ENCODE measurements around the gene NEDD9. TPM values are rescaled to one million over a fixed set of nuclear protein-coding genes. Genes with fewer than 3 reads are reported as not detected.

Gene NEDD9
- total and polyA plus RNA-seq, 2 of the 13 experiments (the other 11 are each of a cell fraction or from before 2014, with no cell fraction given) = 27.1 to 389 TPM

- TF ChIP-seq CHCHD3 (CRISPR knock-in tag; IDR thresholded peaks at IDR 0.05) = no peak
- TF ChIP-seq ZNF337 (CRISPR knock-in tag; IDR thresholded peaks at IDR 0.05; ENCODE audit: borderline replicate concordance, low read depth) = 0 out of 2 replicates have a peak, but pooled peaks have one; percentile 75
- TF ChIP-seq SETDB1 (CRISPR knock-in tag; IDR thresholded peaks at IDR 0.05; ENCODE audit: borderline replicate concordance) = no peak
- TF ChIP-seq NR1H2 (CRISPR knock-in tag; IDR thresholded peaks at IDR 0.05; ENCODE audit: borderline replicate concordance, low read depth) = no peak
- no peak for TF ChIP-seq FIP1L1 (IDR thresholded peaks at IDR 0.05; ENCODE audit: borderline replicate concordance, insufficient read depth, low read depth, low read length)
- TF ChIP-seq HNF1B (CRISPR knock-in tag; IDR thresholded peaks at IDR 0.05) = peak; percentile 78
- TF ChIP-seq TEF (CRISPR knock-in tag; IDR thresholded peaks at IDR 0.05) = no peak
- no peak for TF ChIP-seq ZNF329 (CRISPR knock-in tag; IDR thresholded peaks at IDR 0.05; ENCODE audit: low read depth)
- no peak for TF ChIP-seq ELK4 (CRISPR knock-in tag; IDR thresholded peaks at IDR 0.05; ENCODE audit: borderline replicate concordance)
- no peak for TF ChIP-seq MED8 (CRISPR knock-in tag; IDR thresholded peaks at IDR 0.05; ENCODE audit: insufficient replicate concordance)
- TF ChIP-seq BCL6 (CRISPR knock-in tag; IDR thresholded peaks at IDR 0.05) = peak; percentile 74
- TF ChIP-seq GMEB1 (CRISPR knock-in tag; IDR thresholded peaks at IDR 0.05; ENCODE audit: borderline replicate concordance) = peak; percentile 45
- TF ChIP-seq ZNF263 (CRISPR knock-in tag; IDR thresholded peaks at IDR 0.05) = no peak; the same call in none of the 2 replicates
- no peak for TF ChIP-seq MXD1 (CRISPR knock-in tag; IDR thresholded peaks at IDR 0.05)
- no peak for TF ChIP-seq GPN1 (CRISPR knock-in tag; IDR thresholded peaks at IDR 0.05; ENCODE audit: borderline replicate concordance)
- TF ChIP-seq NFE2L1 (CRISPR knock-in tag; IDR thresholded peaks at IDR 0.05; ENCODE audit: borderline replicate concordance) = no peak
Measured at GRCh38 chr6:11218538-11219399, 13.7 kb downstream of the NEDD9 start (continued).

Measured in HepG2 (cell line).